HL-60 (cell line): Measurements from ENCODE around the gene MDP1.

Experiments
- POLR2AphosphoS5 ChIP-seq: IDR thresholded peaks from 2 replicates; pipeline ENCODE4 v1.6.1; 2012; ENCODE audit warnings: low read depth
- TF ChIP-seq, protein P1 (sequence below): IDR thresholded peaks from one replicate; pipeline ENCODE4 v1.5.1; 2011; ENCODE audit warnings: low read length, control low read depth, inconsistent platforms; ENCODE audit not compliant: insufficient read depth
- TF ChIP-seq, protein P2 (sequence below): IDR thresholded peaks from 2 replicates; pipeline ENCODE4 v1.6.1; 2012; ENCODE audit warnings: low read depth; ENCODE audit not compliant: insufficient replicate concordance

DNA sequence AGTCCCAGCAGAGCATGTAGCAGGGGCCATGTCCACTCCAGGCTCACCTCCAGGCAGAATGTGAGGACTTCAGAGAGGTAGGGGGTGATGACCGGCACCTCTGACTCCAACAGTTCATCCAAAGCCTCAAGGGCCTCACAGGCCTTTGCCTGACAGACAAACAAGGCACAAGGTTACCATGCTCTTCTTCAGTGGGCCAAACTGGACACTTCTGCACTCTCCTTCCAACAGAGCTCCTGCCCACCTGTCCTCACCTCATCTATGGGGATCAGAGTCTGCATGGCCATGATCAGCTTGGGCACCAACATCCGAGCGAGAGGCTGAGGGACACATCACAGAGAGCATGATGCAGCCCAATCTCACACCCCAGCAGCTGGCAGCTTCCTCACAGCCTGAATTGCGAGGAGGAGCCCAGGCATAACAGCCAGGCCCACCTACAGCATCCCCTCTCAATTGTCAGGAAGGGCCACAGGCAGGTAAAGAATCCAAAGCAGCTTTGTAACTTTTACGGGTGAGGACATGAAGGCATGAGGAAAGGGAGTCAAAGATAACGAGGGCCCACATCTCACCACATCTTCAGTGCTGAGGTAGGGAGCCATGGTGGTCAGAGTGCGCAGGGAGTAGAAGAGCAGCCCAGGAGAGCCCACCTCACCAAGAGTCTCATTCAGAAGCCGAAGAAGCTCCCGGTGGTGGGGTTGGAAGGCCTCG, 28.9 kb downstream of the MDP1 start:
- TF ChIP-seq, protein P1, sequence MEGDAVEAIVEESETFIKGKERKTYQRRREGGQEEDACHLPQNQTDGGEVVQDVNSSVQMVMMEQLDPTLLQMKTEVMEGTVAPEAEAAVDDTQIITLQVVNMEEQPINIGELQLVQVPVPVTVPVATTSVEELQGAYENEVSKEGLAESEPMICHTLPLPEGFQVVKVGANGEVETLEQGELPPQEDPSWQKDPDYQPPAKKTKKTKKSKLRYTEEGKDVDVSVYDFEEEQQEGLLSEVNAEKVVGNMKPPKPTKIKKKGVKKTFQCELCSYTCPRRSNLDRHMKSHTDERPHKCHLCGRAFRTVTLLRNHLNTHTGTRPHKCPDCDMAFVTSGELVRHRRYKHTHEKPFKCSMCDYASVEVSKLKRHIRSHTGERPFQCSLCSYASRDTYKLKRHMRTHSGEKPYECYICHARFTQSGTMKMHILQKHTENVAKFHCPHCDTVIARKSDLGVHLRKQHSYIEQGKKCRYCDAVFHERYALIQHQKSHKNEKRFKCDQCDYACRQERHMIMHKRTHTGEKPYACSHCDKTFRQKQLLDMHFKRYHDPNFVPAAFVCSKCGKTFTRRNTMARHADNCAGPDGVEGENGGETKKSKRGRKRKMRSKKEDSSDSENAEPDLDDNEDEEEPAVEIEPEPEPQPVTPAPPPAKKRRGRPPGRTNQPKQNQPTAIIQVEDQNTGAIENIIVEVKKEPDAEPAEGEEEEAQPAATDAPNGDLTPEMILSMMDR = no peak
- no peak for TF ChIP-seq POLR2AphosphoS5
- TF ChIP-seq, protein P2, sequence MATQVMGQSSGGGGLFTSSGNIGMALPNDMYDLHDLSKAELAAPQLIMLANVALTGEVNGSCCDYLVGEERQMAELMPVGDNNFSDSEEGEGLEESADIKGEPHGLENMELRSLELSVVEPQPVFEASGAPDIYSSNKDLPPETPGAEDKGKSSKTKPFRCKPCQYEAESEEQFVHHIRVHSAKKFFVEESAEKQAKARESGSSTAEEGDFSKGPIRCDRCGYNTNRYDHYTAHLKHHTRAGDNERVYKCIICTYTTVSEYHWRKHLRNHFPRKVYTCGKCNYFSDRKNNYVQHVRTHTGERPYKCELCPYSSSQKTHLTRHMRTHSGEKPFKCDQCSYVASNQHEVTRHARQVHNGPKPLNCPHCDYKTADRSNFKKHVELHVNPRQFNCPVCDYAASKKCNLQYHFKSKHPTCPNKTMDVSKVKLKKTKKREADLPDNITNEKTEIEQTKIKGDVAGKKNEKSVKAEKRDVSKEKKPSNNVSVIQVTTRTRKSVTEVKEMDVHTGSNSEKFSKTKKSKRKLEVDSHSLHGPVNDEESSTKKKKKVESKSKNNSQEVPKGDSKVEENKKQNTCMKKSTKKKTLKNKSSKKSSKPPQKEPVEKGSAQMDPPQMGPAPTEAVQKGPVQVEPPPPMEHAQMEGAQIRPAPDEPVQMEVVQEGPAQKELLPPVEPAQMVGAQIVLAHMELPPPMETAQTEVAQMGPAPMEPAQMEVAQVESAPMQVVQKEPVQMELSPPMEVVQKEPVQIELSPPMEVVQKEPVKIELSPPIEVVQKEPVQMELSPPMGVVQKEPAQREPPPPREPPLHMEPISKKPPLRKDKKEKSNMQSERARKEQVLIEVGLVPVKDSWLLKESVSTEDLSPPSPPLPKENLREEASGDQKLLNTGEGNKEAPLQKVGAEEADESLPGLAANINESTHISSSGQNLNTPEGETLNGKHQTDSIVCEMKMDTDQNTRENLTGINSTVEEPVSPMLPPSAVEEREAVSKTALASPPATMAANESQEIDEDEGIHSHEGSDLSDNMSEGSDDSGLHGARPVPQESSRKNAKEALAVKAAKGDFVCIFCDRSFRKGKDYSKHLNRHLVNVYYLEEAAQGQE = no peak
